KMS-11 (cell line): ENCODE data around the gene SLC25A26.

Experiments
- H2AFZ ChIP-seq: fragments of 200-600 bp; sonication (generic); 2 replicates; pipeline ENCODE4 v1.6.1; 2016; ENCODE audit warnings: antibody characterized with exemption, mixed run types, low read depth
- H3K27ac ChIP-seq: fragments of 200-600 bp; sonication (generic); 2 replicates; pipeline ENCODE4 v1.6.1; 2016; ENCODE audit warnings: mild to moderate bottlenecking, mixed run types
- H3K27me3 ChIP-seq: fragments of 200-600 bp; sonication (generic); 2 replicates; pipeline ENCODE4 v1.6.1; 2017; ENCODE audit warnings: mild to moderate bottlenecking, low read depth, mixed run types, moderate library complexity; ENCODE audit not compliant: insufficient read depth
- H3K36me3 ChIP-seq: fragments of 200-600 bp; sonication (generic); 2 replicates; pipeline ENCODE4 v1.6.1; 2017; ENCODE audit warnings: mild to moderate bottlenecking, mixed run types; ENCODE audit not compliant: insufficient read depth
- H3K4me1 ChIP-seq: fragments of 200-600 bp; sonication (generic); 2 replicates; pipeline ENCODE4 v1.6.1; 2016; ENCODE audit warnings: mild to moderate bottlenecking, low read depth, mixed run types; ENCODE audit not compliant: poor library complexity, severe bottlenecking
- H3K4me2 ChIP-seq: fragments of 200-600 bp; sonication (generic); 2 replicates; pipeline ENCODE4 v1.7.0; 2016; ENCODE audit warnings: mild to moderate bottlenecking, mixed run types
- H3K4me3 ChIP-seq: fragments of 200-600 bp; sonication (generic); IDR thresholded peaks from 2 replicates; pipeline ENCODE4 v1.6.1; 2017; ENCODE audit warnings: low read depth, low read length, mixed read lengths; ENCODE audit not compliant: insufficient read depth
- H3K79me2 ChIP-seq: fragments of 200-600 bp; sonication (generic); 2 replicates; pipeline ENCODE4 v1.6.1; 2016; ENCODE audit warnings: low read depth, mixed run types; ENCODE audit not compliant: insufficient read depth
- H3K9ac ChIP-seq: fragments of 200-600 bp; sonication (generic); 2 replicates; pipeline ENCODE4 v1.6.1; 2016; ENCODE audit warnings: mild to moderate bottlenecking, mixed run types
- H4K20me1 ChIP-seq: fragments of 200-600 bp; sonication (generic); 2 replicates; pipeline ENCODE4 v1.6.1; 2016; ENCODE audit warnings: mild to moderate bottlenecking, mixed run types; ENCODE audit not compliant: insufficient read depth
- CTCF ChIP-seq: fragments of 200-600 bp; sonication (generic); conservative IDR thresholded peaks from 2 replicates; pipeline ENCODE4 v1.6.1; 2017; ENCODE audit warnings: low read depth, mild to moderate bottlenecking, antibody characterized with exemption, low read length, moderate library complexity, mixed read lengths

Gene SLC25A26

DNA sequence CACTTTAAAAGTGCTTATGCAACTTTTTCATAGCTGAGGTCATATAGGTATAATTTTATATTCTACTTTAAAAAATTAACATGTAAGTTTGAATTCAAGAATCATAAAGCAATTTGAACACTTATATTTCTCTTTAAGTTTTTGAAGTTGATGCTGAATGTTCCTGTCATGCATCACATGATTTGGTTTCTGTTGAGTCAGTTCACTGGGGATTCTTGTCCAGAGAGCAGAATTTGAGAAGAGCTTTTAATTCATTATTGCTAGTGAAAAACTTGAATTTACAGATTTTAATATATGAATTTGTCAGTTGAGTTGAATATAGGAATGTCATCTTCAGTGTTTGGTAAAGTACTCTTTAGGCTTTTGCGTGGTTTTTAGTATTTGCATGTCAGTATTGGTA lies 7.9 kb downstream of the SLC25A26 start:
- Histone ChIP-seq H4K20me1 (no peaks in the 10 kb centered on the region), H3K27ac (no peak overlapping the region), H3K27me3 (no peaks in the 10 kb centered on the region), H3K79me2 (no peaks in the 10 kb centered on the region), H3K36me3 (no peaks in the 10 kb centered on the region), H3K9ac (no peak overlapping the region), H2AFZ (no peak overlapping the region), H3K4me1 (peaks cover 7% of the 10 kb centered on the region), H3K4me2 (no peak overlapping the region), H3K4me3 (no peak overlapping the region)
- TF ChIP-seq CTCF = no peak

DNA sequence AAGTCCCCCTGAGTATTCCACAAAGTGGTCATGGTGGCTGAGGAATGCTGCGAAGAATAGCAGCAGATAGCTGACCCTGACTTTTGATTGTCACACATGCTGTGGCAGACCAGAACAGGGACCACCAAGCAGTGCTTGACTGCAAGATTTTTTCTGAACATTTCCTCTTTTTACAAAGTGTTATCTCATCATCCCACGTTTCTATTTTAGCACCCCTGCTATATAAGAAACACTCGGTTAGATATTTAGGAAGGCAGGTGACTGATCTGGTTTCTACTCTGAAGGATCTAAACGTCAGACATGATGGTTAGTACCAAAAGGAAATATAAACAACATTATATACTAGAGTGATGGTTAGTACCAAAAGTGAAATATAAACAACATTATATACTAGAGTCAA lies 9.1 kb downstream of the SLC25A26 start:
- H3K27ac ChIP-seq = no peak overlapping the region
- no peak overlapping the region for H3K9ac ChIP-seq
- no peaks in the 10 kb centered on the region for H3K79me2 ChIP-seq
- H3K27me3 ChIP-seq = no peaks in the 10 kb centered on the region
- H3K4me3 ChIP-seq = no peak overlapping the region
- H3K4me2 ChIP-seq = no peak overlapping the region
- no peak for TF ChIP-seq CTCF
- no peaks in the 10 kb centered on the region for H3K36me3 ChIP-seq
- no peak overlapping the region for H2AFZ ChIP-seq
- no peaks in the 10 kb centered on the region for H4K20me1 ChIP-seq
- H3K4me1 ChIP-seq = peaks cover 7% of the 10 kb centered on the region

DNA sequence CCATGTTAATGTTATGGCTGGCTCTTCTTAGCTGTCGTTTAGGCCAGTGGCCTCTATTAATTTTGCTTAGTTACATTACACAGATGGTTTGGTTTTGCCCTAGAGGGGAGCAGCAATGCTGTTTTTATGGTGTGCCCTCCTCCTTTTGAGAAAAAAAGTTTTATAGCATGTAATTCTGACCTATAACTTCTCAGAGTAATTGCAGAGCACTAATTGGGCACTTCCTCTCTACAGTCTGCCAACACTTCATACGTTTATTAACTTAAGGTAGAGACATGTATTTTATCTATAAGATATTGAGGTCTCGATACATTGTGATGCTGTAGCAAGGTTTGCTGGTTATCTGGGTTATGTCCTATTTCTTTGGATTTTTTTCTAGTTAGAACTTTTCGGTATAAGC lies 12.2 kb downstream of the SLC25A26 start:
- no peak overlapping the region for H3K27ac ChIP-seq
- no peaks in the 10 kb centered on the region for H4K20me1 ChIP-seq
- H3K36me3 ChIP-seq = no peaks in the 10 kb centered on the region
- no peak for TF ChIP-seq CTCF
- H3K4me3 ChIP-seq = no peak overlapping the region
- no peak overlapping the region for H3K4me2 ChIP-seq
- H3K4me1 ChIP-seq = peaks cover 7% of the 10 kb centered on the region
- H3K79me2 ChIP-seq = no peaks in the 10 kb centered on the region
- H3K27me3 ChIP-seq = no peaks in the 10 kb centered on the region
- H3K9ac ChIP-seq = no peak overlapping the region
- no peak overlapping the region for H2AFZ ChIP-seq

DNA sequence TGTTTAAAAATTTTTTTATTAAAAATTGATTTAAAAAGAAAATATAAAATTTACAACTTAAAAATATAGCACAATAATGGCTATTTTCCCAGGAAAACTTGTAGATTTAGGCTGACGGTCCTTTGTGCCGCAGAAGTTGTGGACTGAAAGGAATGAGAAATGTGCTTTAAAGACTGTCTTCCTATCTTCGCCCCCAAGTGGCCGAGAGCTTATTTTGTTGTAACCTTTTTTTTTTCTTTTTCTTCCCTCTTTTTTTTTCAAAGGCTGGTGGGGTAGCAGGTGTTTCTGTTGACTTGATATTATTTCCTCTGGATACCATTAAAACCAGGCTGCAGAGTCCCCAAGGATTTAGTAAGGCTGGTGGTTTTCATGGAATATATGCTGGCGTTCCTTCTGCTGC lies 15.5 kb downstream of the SLC25A26 start:
- no peaks in the 10 kb centered on the region for H3K27me3 ChIP-seq
- no peak overlapping the region for H3K9ac ChIP-seq
- H3K79me2 ChIP-seq = no peaks in the 10 kb centered on the region
- H3K4me2 ChIP-seq = no peak overlapping the region
- no peaks in the 10 kb centered on the region for H3K36me3 ChIP-seq
- no peak for TF ChIP-seq CTCF
- H2AFZ ChIP-seq = no peak overlapping the region
- no peak overlapping the region for H3K4me3 ChIP-seq
- no peaks in the 10 kb centered on the region for H4K20me1 ChIP-seq
- H3K27ac ChIP-seq = no peak overlapping the region
- peaks cover 6% of the 10 kb centered on the region for H3K4me1 ChIP-seq

- no peaks in the 10 kb centered on the region for H3K36me3 ChIP-seq
- no peak overlapping the region for H2AFZ ChIP-seq
- no peaks in the 10 kb centered on the region for H3K79me2 ChIP-seq
- no peak overlapping the region for H3K9ac ChIP-seq
- no peaks in the 10 kb centered on the region for H3K27me3 ChIP-seq
- H3K27ac ChIP-seq = no peak overlapping the region
- no peaks in the 10 kb centered on the region for H4K20me1 ChIP-seq
- no peak overlapping the region for H3K4me3 ChIP-seq
- TF ChIP-seq CTCF = no peak
- H3K4me1 ChIP-seq = peaks cover 6% of the 10 kb centered on the region
- H3K4me2 ChIP-seq = no peak overlapping the region
Observed at GRCh38 chr3:66237552-66237951, 16.8 kb downstream of the SLC25A26 start.
